ENCODE results near the gene LONRF3. TPM values are rescaled to one million over a fixed set of nuclear protein-coding genes. Genes with fewer than 3 reads are reported as not detected.
"Not testable (repeated sequence)": the region's sequence is repeated elsewhere in the genome, so short reads cannot be mapped to it uniquely, and the experiment has no call there.

LONRF3 gene
- total RNA-seq, 2 donors from 2014 or later: 7.4 to 7.8 TPM

- no peak overlapping the region for H3K9ac ChIP-seq (ENCODE audit: low read depth in 2 of 2, low read length in 2 of 2)
- DNase-seq: peak; percentile 26
- H3K9me3 ChIP-seq: no peaks in the 10 kb centered on the region
- H3K4me1 ChIP-seq: no peaks in the 10 kb centered on the region
- no peaks in the 10 kb centered on the region for H3K36me3 ChIP-seq
- no peaks in the 10 kb centered on the region for H3K27me3 ChIP-seq
- intact Hi-C loops (cut with DNase I): no loop called here
- H3K27ac ChIP-seq: no peak overlapping the region
- H3K4me3 ChIP-seq: no peak overlapping the region
- no peak for TF ChIP-seq CTCF (IDR thresholded peaks at IDR 0.05)
These were observed 9.1 kb downstream of the LONRF3 start for GRCh38 chrX:118983513-118983912.

GRCh38 chrX:118988911-118989310 is 14.5 kb downstream of the LONRF3 start:
- no peaks in the 10 kb centered on the region for H3K36me3 ChIP-seq
- intact Hi-C loops (cut with DNase I): no loop called here
- H3K9me3 ChIP-seq: no peaks in the 10 kb centered on the region
- DNase-seq: no peak
- H3K9ac ChIP-seq (ENCODE audit: low read depth in 2 of 2, low read length in 2 of 2): no peak overlapping the region
- H3K4me1 ChIP-seq: no peaks in the 10 kb centered on the region
- H3K4me3 ChIP-seq: no peak overlapping the region
- no peak for TF ChIP-seq CTCF (IDR thresholded peaks at IDR 0.05)
- no peak overlapping the region for H3K27ac ChIP-seq
- H3K27me3 ChIP-seq: no peaks in the 10 kb centered on the region

- TF ChIP-seq CTCF (IDR thresholded peaks at IDR 0.05): no peak
- Histone ChIP-seq H3K9me3 (no peaks in the 10 kb centered on the region), H3K27ac (no peak overlapping the region), H3K27me3 (no peaks in the 10 kb centered on the region), H3K4me1 (no peaks in the 10 kb centered on the region), H3K4me3 (no peak overlapping the region), H3K9ac (ENCODE audit: low read depth in 2 of 2, low read length in 2 of 2) (no peak overlapping the region), H3K36me3 (no peaks in the 10 kb centered on the region)
- intact Hi-C loops (cut with DNase I): no loop called here
- no peak for DNase-seq
These were observed 15.5 kb downstream of the LONRF3 start for GRCh38 chrX:118989886-118990285.

- no peaks in the 10 kb centered on the region for H3K27me3 ChIP-seq
- H3K27ac ChIP-seq: no peak overlapping the region
- intact Hi-C loops (cut with DNase I): no loop called here
- TF ChIP-seq CTCF (IDR thresholded peaks at IDR 0.05): no peak
- no peaks in the 10 kb centered on the region for H3K36me3 ChIP-seq
- H3K9ac ChIP-seq (ENCODE audit: low read depth in 2 of 2, low read length in 2 of 2): no peak overlapping the region
- H3K4me1 ChIP-seq: no peaks in the 10 kb centered on the region
- no peak overlapping the region for H3K4me3 ChIP-seq
- H3K9me3 ChIP-seq: no peaks in the 10 kb centered on the region
- no peak for DNase-seq
These were observed 16.3 kb downstream of the LONRF3 start for GRCh38 chrX:118990512-118991227.

- H3K36me3 ChIP-seq; H3K4me3 ChIP-seq; H3K27me3 ChIP-seq; DNase-seq; H3K9me3 ChIP-seq; H3K27ac ChIP-seq; H3K9ac ChIP-seq (ENCODE audit: low read depth in 2 of 2, low read length in 2 of 2); H3K4me1 ChIP-seq; intact Hi-C loops (cut with DNase I): not testable (repeated sequence)
These were observed 18.2 kb downstream of the LONRF3 start for GRCh38 chrX:118992441-118993121.

GRCh38 chrX:119003462-119003861 is 29.0 kb downstream of the LONRF3 start:
- Histone ChIP-seq H3K27ac (no peak overlapping the region), H3K36me3 (no peaks in the 10 kb centered on the region), H3K4me1 (no peaks in the 10 kb centered on the region), H3K9ac (ENCODE audit: low read depth in 2 of 2, low read length in 2 of 2) (no peak overlapping the region), H3K27me3 (peaks cover 2% of the 10 kb centered on the region), H3K4me3 (no peak overlapping the region), H3K9me3 (no peaks in the 10 kb centered on the region)
- TF ChIP-seq CTCF (IDR thresholded peaks at IDR 0.05): no peak
- intact Hi-C loops (cut with DNase I): no loop called here
- no peak for DNase-seq

Measured in colonic mucosa (tissue), 4 donors.